Right atrium auricular region (tissue), 2 donors: ENCODE measurements around the gene MRLN. TPM values are rescaled to one million over a fixed set of nuclear protein-coding genes. Genes with fewer than 3 reads are reported as not detected.
"Not testable (repeated sequence)": the region's sequence is repeated elsewhere in the genome, so short reads cannot be mapped to it uniquely, and the experiment has no call there.

Experiments
- DNase-seq: peaks from one replicate; pipeline ENCODE4 v3.0.0-alpha.2; 2019; ENCODE audit warnings: low spot score
- H3K27ac ChIP-seq, 2 donors: fragments of 200-600 bp; sonication (generic); 1 replicate in 1 of 2; 2 replicates in 1 of 2; pipeline ENCODE4 v1.5.1; 2016 to 2019
- H3K27me3 ChIP-seq, 2 donors: fragments of 200-600 bp; sonication (generic); one replicate each; pipeline versions ENCODE4 v1.5.1 to v1.6.0; 2017 to 2019
- H3K36me3 ChIP-seq: fragments of 200-600 bp; sonication (generic); one replicate; pipeline ENCODE4 v1.5.1; 2016
- H3K4me1 ChIP-seq, 2 donors: fragments of 200-600 bp; sonication (generic); one replicate each; pipeline versions ENCODE4 v1.5.1 to v1.6.0; 2017 to 2019
- H3K4me3 ChIP-seq, 2 donors: fragments of 200-600 bp; sonication (generic); 1 replicate in 1 of 2; 2 replicates in 1 of 2; pipeline ENCODE4 v1.5.1; 2017 to 2019; ENCODE audit warnings: mild to moderate bottlenecking in 1 of 2, moderate library complexity in 1 of 2
- H3K9me3 ChIP-seq, 2 donors: fragments of 200-600 bp; sonication (generic); one replicate each; pipeline ENCODE4 v1.5.1; 2019
- CTCF ChIP-seq, 2 donors: fragments of 200-600 bp; sonication (generic); IDR thresholded peaks; one replicate each; pipeline ENCODE4 v1.5.1; 2019; ENCODE audit warnings: antibody characterized with exemption in 2 of 2
- total RNA-seq, 2 donors: library from RNA; depleted of rRNA; stranded (reverse); fragments of >200 nt; gene quantifications; one replicate each; pipeline ENCODE4 v1.1.0, GENCODE V29; 2016

MRLN gene
- total RNA-seq, 2 donors from 2014 or later: not detected

- no peaks in the 10 kb centered on the region for H3K9me3 ChIP-seq
- no peak overlapping the region for H3K27ac ChIP-seq
- H3K27me3 ChIP-seq: no peaks in the 10 kb centered on the region
- no peak for TF ChIP-seq CTCF (IDR thresholded peaks at IDR 0.05)
- H3K36me3 ChIP-seq: no peaks in the 10 kb centered on the region
- H3K4me3 ChIP-seq: no peak overlapping the region
- H3K4me1 ChIP-seq: no peaks in the 10 kb centered on the region
- no peak for DNase-seq
Observed at GRCh38 chr10:59736749-59737148, 16.5 kb downstream of the MRLN start.

GRCh38 chr10:59735296-59735695 is 18.0 kb downstream of the MRLN start:
- no peaks in the 10 kb centered on the region for H3K36me3 ChIP-seq
- H3K27ac ChIP-seq: no peak overlapping the region
- DNase-seq: no peak
- H3K4me3 ChIP-seq: no peak overlapping the region
- no peak for TF ChIP-seq CTCF (IDR thresholded peaks at IDR 0.05)
- H3K9me3 ChIP-seq: no peaks in the 10 kb centered on the region
- no peaks in the 10 kb centered on the region for H3K27me3 ChIP-seq
- no peaks in the 10 kb centered on the region for H3K4me1 ChIP-seq

- H3K27ac ChIP-seq: no peak overlapping the region
- no peak for TF ChIP-seq CTCF (IDR thresholded peaks at IDR 0.05)
Observed at GRCh38 chr10:59734014-59734462, 19.2 kb downstream of the MRLN start.

GRCh38 chr10:59733321-59734013 is 19.8 kb downstream of the MRLN start:
- H3K9me3 ChIP-seq, H3K4me1 ChIP-seq, H3K27ac ChIP-seq, H3K36me3 ChIP-seq, DNase-seq, H3K4me3 ChIP-seq, H3K27me3 ChIP-seq: not testable (repeated sequence)

More at GRCh38 chr10:59734014-59734462, 19.2 kb downstream of the MRLN start:
- no peaks in the 10 kb centered on the region for H3K27me3 ChIP-seq
- H3K36me3 ChIP-seq: no peaks in the 10 kb centered on the region
- no peaks in the 10 kb centered on the region for H3K9me3 ChIP-seq
- DNase-seq: no peak
- no peak overlapping the region for H3K4me3 ChIP-seq
- no peaks in the 10 kb centered on the region for H3K4me1 ChIP-seq

GRCh38 chr10:59732849-59733248 is 20.4 kb downstream of the MRLN start:
- not testable (repeated sequence) for H3K4me1 ChIP-seq, H3K36me3 ChIP-seq, H3K27me3 ChIP-seq, DNase-seq, H3K4me3 ChIP-seq, H3K27ac ChIP-seq, H3K9me3 ChIP-seq

- not testable (repeated sequence) for DNase-seq, H3K9me3 ChIP-seq, H3K27me3 ChIP-seq, H3K4me3 ChIP-seq, H3K4me1 ChIP-seq, H3K36me3 ChIP-seq, H3K27ac ChIP-seq
Observed at GRCh38 chr10:59729167-59729566, 24.1 kb downstream of the MRLN start.

- H3K36me3 ChIP-seq: no peaks in the 10 kb centered on the region
- TF ChIP-seq CTCF (IDR thresholded peaks at IDR 0.05): no peak
- no peak for DNase-seq
- H3K4me1 ChIP-seq: no peaks in the 10 kb centered on the region
- H3K4me3 ChIP-seq: no peak overlapping the region
- H3K9me3 ChIP-seq: peaks cover 0 to 8% of the 10 kb centered on the region in 2 donors
- H3K27me3 ChIP-seq: no peaks in the 10 kb centered on the region
- no peak overlapping the region for H3K27ac ChIP-seq
Observed at GRCh38 chr10:59724098-59724938, 28.9 kb downstream of the MRLN start.
